SKM-1 (cell line): ENCODE results near the gene TGFBR1.

Experiments
- DNase-seq: peaks from one replicate; lab custom pipeline; 2025; ENCODE audit not compliant: unreplicated experiment; lab: John Stamatoyannopoulos, UW

TGFBR1 gene

GRCh38 chr9:99105152-99106043, 485 bp downstream of the TGFBR1 start:
- no peak for DNase-seq

DNA sequence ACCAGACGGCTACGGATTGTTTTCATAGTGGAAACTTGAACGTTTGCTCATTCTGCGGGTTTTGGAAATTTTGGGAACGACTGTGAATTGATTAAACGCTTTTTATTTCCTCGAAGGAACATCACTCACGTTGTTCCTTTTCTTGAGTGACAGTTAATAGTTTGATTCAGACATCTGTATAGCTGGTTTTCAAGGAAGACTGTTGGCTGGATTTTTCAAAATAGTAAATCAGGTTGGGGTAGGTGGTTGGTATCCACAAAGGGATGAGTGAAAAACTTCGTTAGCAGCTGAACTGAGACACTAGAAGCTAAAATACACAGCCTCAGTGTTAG, 1.1 kb downstream of the TGFBR1 start:
- no peak for DNase-seq

DNA sequence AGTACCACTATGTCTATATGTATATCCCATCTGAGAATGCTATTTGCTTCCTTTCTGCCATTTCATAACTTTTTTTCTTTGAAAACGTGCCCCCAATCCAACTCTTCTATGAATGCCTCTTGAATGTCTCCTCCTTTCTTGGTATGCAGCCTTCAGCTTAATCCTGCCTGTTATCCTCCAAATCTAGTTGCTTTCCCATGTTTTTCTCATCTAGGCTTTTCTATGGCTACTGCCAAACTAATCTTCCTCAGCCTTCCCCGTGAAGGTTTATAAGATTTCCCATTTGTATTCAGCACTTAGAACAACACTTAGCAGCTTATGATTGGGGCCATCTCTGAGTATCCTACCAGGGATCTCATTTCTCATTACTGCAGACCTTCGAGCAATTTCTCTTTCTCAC, 2.5 kb downstream of the TGFBR1 start:
- no peak for DNase-seq

- DNase-seq, result no peak
Observed at GRCh38 chr9:99108131-99108530, 3.2 kb downstream of the TGFBR1 start.

DNA sequence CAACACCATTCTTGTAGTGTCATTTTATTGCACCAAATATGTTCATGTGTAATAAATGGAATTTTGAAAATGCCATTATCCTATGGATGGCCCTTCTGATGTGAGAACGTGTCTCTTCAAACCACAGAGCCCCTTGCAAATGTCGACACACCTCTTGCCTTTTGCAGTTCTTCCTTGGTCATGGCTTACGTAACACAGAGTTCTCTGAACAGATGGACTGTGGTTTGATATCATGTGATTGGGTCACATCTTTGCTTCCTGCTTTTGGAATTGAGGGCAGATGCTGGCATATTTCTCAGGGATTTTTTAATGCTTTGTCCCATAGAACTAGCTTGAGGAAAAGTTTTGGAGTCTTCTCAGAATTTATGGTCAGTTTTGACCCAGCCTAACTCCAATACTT, 4.6 kb downstream of the TGFBR1 start:
- peak; percentile 63 for DNase-seq

DNA sequence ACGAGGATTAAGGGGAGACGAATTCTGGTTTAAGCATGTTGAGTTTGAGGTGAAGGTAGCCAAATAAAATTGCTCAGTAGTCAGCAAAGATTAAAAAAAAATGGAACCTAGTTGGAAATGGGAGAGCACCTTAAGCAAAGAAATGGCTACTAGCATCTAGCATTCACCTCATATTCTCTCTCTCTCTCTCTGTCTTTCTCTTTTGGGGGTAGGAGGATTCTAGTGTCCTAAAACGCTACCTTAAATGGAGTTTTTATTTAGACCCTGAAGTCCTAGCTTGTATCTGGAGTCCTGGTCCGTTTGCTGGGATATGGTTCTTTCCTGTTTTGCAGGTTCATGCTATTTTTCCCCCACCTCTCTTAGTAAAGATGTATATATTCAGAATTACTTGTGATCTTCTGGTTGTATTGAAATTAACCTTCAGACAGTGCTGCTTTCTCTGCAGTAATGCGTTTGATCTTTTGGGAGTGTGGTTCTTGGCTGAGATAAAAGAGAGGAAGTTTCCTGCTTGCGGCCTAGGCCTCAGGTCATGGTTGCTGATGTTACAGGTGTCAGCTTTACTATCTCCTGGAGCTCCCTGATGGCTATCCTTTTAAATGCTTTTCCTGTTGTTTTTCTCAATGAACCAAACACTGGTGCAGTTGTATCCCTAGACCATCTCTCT, 8.0 kb downstream of the TGFBR1 start:
- DNase-seq, result no peak

GRCh38 chr9:99113414-99114048, 8.6 kb downstream of the TGFBR1 start:
- DNase-seq, result no peak

- no peak for DNase-seq
Observed at GRCh38 chr9:99114049-99114440, 9.1 kb downstream of the TGFBR1 start.

- DNase-seq, result no peak
Observed at GRCh38 chr9:99114846-99115500, 10.1 kb downstream of the TGFBR1 start.

- no peak for DNase-seq
Observed at GRCh38 chr9:99116003-99116411, 11.1 kb downstream of the TGFBR1 start.

DNA sequence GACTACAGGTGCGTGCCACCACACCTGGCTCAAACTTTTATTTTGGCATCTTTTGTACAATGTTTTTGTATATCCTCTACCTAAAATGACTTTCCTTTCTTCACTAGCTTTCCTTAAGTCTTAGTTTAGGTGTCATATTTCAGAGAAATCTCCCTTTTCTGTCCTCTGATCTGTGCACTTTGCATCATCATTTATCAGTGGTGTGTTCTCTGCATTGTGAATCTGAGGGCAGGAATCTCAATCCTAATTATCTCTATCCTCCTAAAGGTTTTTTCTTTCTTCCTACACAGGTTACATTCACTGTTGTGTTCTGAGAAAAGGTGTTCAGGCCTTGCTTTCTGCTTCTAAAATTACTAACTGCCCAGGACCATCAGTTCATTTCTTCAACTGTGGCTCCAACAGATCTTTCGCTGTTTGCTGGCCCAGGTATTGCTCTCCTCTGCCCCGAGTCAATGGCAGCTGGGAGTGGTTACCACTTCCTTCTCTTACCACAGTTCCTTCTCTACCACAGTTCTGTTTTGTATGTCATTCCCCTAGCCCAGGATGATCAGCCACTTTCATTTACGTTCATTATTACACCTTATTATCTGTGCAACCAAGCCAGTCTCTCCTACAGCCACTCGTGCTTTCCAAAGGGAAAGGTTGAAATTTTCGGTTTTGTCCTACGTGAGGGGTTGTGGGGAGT, 14.0 kb downstream of the TGFBR1 start:
- no peak for DNase-seq

DNA sequence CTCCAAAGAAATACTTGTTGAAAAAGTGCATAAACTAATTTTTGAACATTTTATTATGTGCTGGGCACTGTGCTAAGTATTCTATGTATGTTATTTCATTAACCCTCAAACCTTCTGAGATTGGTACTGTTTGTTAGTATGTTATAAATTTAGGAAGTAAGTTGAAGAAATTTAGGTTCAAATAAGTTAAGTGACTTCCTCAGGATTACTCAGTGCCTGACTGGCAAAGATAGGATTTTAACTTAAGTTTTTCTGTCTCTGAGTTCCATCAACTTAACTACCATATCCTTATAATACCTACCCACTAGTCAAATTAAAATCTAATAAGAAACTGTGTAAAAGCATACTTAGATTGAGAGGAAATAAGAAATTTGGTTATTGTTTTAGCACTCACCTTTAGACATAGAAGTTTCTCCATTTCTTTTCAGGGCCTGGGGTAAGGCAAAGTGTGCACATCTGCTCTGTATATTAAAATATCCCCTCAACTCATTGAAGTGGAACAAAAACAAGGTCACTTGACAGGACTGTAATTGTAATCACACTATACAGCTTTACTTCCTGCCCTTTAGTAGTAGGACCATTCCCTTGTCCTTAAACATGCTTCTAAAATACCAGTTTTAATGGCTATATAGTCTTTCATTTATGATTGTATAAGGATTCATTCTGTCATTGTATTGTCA, 15.2 kb downstream of the TGFBR1 start:
- DNase-seq, result no peak

GRCh38 chr9:99121604-99122003, 16.7 kb downstream of the TGFBR1 start:
- no peak for DNase-seq

GRCh38 chr9:99124534-99125255, 19.8 kb downstream of the TGFBR1 start:
- DNase-seq, result no peak

- no peak for DNase-seq
Observed at GRCh38 chr9:99125446-99125845, 20.5 kb downstream of the TGFBR1 start.

DNA sequence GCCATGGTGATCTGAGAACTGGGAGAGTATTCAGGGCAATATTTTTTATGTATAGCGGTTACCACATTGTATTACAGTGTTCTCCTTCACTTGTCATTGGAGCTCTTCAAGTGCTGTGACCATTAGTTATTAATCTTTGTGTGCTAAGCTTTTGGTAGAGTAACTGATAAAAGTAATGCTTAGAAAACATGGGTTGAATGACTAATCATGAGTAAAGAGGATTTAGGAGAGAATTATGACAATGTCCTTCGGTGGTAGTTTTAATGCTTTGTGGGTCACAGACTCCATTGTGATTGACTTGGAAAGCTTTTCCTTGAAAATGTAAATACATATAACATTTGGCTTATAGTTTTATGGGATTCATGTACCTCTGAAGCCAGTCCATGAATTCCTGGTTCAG, 21.4 kb downstream of the TGFBR1 start:
- no peak for DNase-seq

DNA sequence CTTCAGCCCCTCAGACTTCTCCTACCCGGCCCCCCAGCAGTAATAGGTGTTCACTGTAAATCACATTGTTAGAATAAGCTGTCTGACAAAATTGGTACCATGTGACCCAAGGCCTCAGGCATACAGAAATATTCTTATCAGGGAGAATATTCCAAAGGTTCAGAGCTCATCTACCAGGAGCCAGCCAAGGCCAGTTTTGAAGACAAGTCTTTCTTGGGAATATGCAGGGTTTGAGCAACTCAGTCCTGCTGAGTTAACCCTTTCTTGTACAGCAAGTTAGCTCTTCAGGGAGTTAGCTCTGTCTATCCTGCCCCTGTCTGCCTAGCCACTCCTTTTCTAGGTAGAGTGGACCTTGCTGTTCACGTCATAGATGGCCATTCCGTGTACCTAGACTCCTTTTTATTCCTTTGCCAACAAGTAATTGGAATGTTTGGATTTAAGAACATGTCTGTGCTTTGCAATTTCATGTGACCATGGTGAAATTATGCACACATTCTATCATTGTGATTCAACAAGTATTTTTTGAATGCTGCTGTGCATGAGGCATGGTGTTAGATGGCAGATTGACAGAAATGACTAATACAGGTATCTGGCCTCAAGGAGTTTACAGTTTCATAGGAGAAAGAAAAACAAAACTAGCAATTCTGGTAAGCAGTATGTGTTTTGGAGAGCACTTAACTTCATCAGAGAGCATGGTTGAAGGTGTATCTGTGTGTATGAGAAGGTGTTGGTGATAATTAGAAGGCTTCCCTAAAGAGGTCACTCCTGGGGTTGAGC, 22.6 kb downstream of the TGFBR1 start:
- DNase-seq, result no peak

DNA sequence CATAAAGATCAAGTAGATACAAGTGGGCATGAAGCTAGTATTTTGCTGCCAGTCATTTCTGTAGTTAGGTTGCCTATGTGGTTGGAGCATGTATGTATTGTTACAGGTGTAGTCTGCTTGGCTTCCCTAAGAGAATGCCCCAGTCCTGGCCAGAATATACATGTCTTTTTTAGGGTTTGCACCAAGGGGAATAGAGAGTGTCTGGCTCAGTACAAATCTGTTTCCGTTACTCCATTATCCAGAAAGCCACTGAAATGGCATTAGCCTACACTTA, 23.2 kb downstream of the TGFBR1 start:
- DNase-seq, result no peak

GRCh38 chr9:99129091-99129490, 24.2 kb downstream of the TGFBR1 start:
- no peak for DNase-seq
